H9 (cell line): ENCODE results near the gene PKP1. TPM values are rescaled to one million over a fixed set of nuclear protein-coding genes. Genes with fewer than 3 reads are reported as not detected.

Experiments
- DNase-seq: peaks from one replicate; pipeline ENCODE4 v3.0.0-alpha.2; 2017
- H2AFZ ChIP-seq: one replicate; pipeline ENCODE4 v1.6.1; 2013; ENCODE audit warnings: mild to moderate bottlenecking, low read length, control low read depth, moderate library complexity
- H2AK5ac ChIP-seq: 2 replicates; pipeline ENCODE4 v1.6.1; 2013; ENCODE audit warnings: low read length, control low read depth, mixed read lengths; ENCODE audit not compliant: insufficient read length
- H2BK120ac ChIP-seq: one replicate; pipeline ENCODE4 v1.6.1; 2013; ENCODE audit warnings: low read depth, mild to moderate bottlenecking, low read length, control low read depth, inconsistent platforms; ENCODE audit not compliant: poor library complexity, severe bottlenecking
- H2BK12ac ChIP-seq: 2 replicates; pipeline ENCODE4 v1.6.1; 2013; ENCODE audit warnings: low read length, control low read depth, mixed read lengths, low read depth; ENCODE audit not compliant: insufficient read length
- H2BK15ac ChIP-seq: 2 replicates; pipeline ENCODE4 v1.6.1; 2013; ENCODE audit warnings: low read depth, low read length, control low read depth
- H2BK20ac ChIP-seq: one replicate; pipeline ENCODE4 v1.6.1; 2013; ENCODE audit warnings: low read depth, mild to moderate bottlenecking, low read length, control low read depth, inconsistent platforms; ENCODE audit not compliant: poor library complexity, severe bottlenecking
- H2BK5ac ChIP-seq: 2 replicates; pipeline ENCODE4 v1.6.1; 2013; ENCODE audit warnings: low read length, control low read depth, mixed read lengths; ENCODE audit not compliant: insufficient read length
- H3K14ac ChIP-seq: 2 replicates; pipeline ENCODE4 v1.6.1; 2013; ENCODE audit warnings: low read length, control low read depth; ENCODE audit not compliant: insufficient read depth
- H3K18ac ChIP-seq: 2 replicates; pipeline ENCODE4 v1.6.1; 2013; ENCODE audit warnings: low read depth, mild to moderate bottlenecking, mixed read lengths, low read length, control low read depth; ENCODE audit not compliant: insufficient read length
- H3K23ac ChIP-seq: 2 replicates; pipeline ENCODE4 v1.6.1; 2013; ENCODE audit warnings: low read length, control low read depth, mixed read lengths, low read depth; ENCODE audit not compliant: insufficient read length
- H3K23me2 ChIP-seq: 2 replicates; pipeline ENCODE4 v1.6.1; 2013; ENCODE audit warnings: low read depth, mild to moderate bottlenecking, mixed read lengths, low read length, control low read depth; ENCODE audit not compliant: insufficient read length, poor library complexity, severe bottlenecking
- H3K27ac ChIP-seq: 2 replicates; pipeline ENCODE4 v1.5.1; 2013; ENCODE audit warnings: low read length, control low read depth, mixed read lengths, low read depth; ENCODE audit not compliant: insufficient read length
- H3K27me3 ChIP-seq: 2 replicates; pipeline ENCODE4 v1.6.1; 2013; ENCODE audit warnings: low read length, control low read depth, inconsistent platforms; ENCODE audit not compliant: insufficient read depth
- H3K4ac ChIP-seq: 2 replicates; pipeline ENCODE4 v1.6.1; 2013; ENCODE audit warnings: low read depth, mild to moderate bottlenecking, control low read depth, inconsistent platforms, low read length, moderate library complexity
- H3K4me1 ChIP-seq: 2 replicates; pipeline ENCODE4 v1.6.1; 2013; ENCODE audit warnings: low read length, control low read depth, inconsistent platforms; ENCODE audit not compliant: insufficient read depth
- H3K4me2 ChIP-seq: 2 replicates; pipeline ENCODE4 v1.6.1; 2013; ENCODE audit warnings: low read length, control low read depth, mixed read lengths; ENCODE audit not compliant: insufficient read length, insufficient read depth
- H3K56ac ChIP-seq: 2 replicates; pipeline ENCODE4 v1.6.1; 2013; ENCODE audit warnings: low read depth, mild to moderate bottlenecking, mixed read lengths, low read length, control low read depth; ENCODE audit not compliant: insufficient read length
- H3K79me1 ChIP-seq: 2 replicates; pipeline ENCODE4 v1.6.1; 2013; ENCODE audit warnings: low read depth, mild to moderate bottlenecking, moderate library complexity, low read length, control low read depth, inconsistent platforms; ENCODE audit not compliant: insufficient read depth, poor library complexity, severe bottlenecking
- H3K79me2 ChIP-seq: 2 replicates; pipeline ENCODE4 v1.6.1; 2013; ENCODE audit warnings: low read length, control low read depth, inconsistent platforms; ENCODE audit not compliant: insufficient read depth
- H3K9ac ChIP-seq: 2 replicates; pipeline ENCODE4 v1.6.1; 2013; ENCODE audit warnings: low read length, control low read depth, mixed read lengths; ENCODE audit not compliant: insufficient read length; ENCODE audit errors: extremely low read depth
- H3K9me3 ChIP-seq: one replicate; pipeline ENCODE4 v1.6.1; 2013; ENCODE audit warnings: low read depth, low read length, inconsistent platforms; ENCODE audit not compliant: control insufficient read depth
- H3T11ph ChIP-seq: one replicate; pipeline ENCODE4 v1.6.1; 2013; ENCODE audit warnings: mild to moderate bottlenecking, low read length, control low read depth, inconsistent platforms
- H4K20me1 ChIP-seq: one replicate; pipeline ENCODE4 v1.6.1; 2013; ENCODE audit not compliant: control insufficient read depth, insufficient read length, insufficient read depth
- H4K5ac ChIP-seq: 2 replicates; pipeline ENCODE4 v1.6.1; 2013; ENCODE audit warnings: low read depth, mild to moderate bottlenecking, mixed read lengths, low read length, control low read depth; ENCODE audit not compliant: insufficient read length
- H4K8ac ChIP-seq: replicated peaks from 2 replicates; pipeline ENCODE4 v1.6.1; 2013; ENCODE audit warnings: low read length, control low read depth, mixed read lengths, low read depth; ENCODE audit not compliant: insufficient read length
- H4K91ac ChIP-seq: 2 replicates; pipeline ENCODE4 v1.6.1; 2013; ENCODE audit warnings: low read depth, mild to moderate bottlenecking, moderate library complexity, mixed read lengths, low read length, control low read depth; ENCODE audit not compliant: insufficient read length
- H3K27ac Mint-ChIP-seq, 3 experiments: 2 replicates in 2 of 3; 3 replicates in 1 of 3; pipeline ENCODE4 v1.8.0; 2020 to 2021; ENCODE audit warnings: mixed read lengths in 3 of 3, mild to moderate bottlenecking in 1 of 3, moderate library complexity in 1 of 3
- H3K27me3 Mint-ChIP-seq: 2 replicates; pipeline ENCODE4 v1.8.0; 2021; ENCODE audit warnings: low read depth, mild to moderate bottlenecking, moderate library complexity, mixed read lengths
- H3K36me3 Mint-ChIP-seq, 3 experiments: 2 replicates in 2 of 3; 3 replicates in 1 of 3; pipeline ENCODE4 v1.8.0; 2020 to 2021; ENCODE audit warnings: low read depth in 3 of 3, mixed read lengths in 3 of 3; ENCODE audit not compliant: insufficient read depth in 1 of 3
- H3K4me1 Mint-ChIP-seq, 2 experiments: 2 replicates each; pipeline ENCODE4 v1.8.0; 2020; ENCODE audit warnings: mixed read lengths in 2 of 2
- H3K4me3 Mint-ChIP-seq, 2 experiments: 2 replicates in 1 of 2; 3 replicates in 1 of 2; pipeline ENCODE4 v1.8.0; 2020 to 2021; ENCODE audit warnings: mild to moderate bottlenecking in 2 of 2, mixed read lengths in 2 of 2, moderate library complexity in 1 of 2
- H3K9me3 Mint-ChIP-seq, 2 experiments: 2 replicates in 1 of 2; 3 replicates in 1 of 2; pipeline ENCODE4 v1.8.0; 2020; ENCODE audit warnings: mild to moderate bottlenecking in 2 of 2, mixed read lengths in 2 of 2, moderate library complexity in 1 of 2
- CTCF ChIP-seq: fragments of 200-600 bp; sonication (generic); conservative IDR thresholded peaks from 3 replicates; pipeline ENCODE4 v1.8.0; 2021; ENCODE audit warnings: antibody characterized with exemption, mild to moderate bottlenecking
- WGBS: extraction: QIAGEN DNeasy Blood & Tissue Kit; methylation state at CpG from one replicate; pipeline ENCODE4 v1.1.7; 2013; ENCODE audit warnings: missing lambda C conversion rate, low lambda C conversion rate, mixed read lengths; ENCODE audit not compliant: insufficient read length; ENCODE audit errors: extremely low coverage; 5-methylcytosine and 5-hydroxymethylcytosine counted together
- total RNA-seq: library from RNA; stranded (reverse); gene quantifications from 2 replicates; pipeline ENCODE4 v1.2.1, GENCODE V29; 2021

Gene PKP1
- total RNA-seq, 1 experiment from 2014 or later: 0.09 TPM

GRCh38 chr1:201329801-201330200 is 46.5 kb downstream of the PKP1 start:
- Mint-ChIP-seq H3K4me1 (peaks cover 0 to under 1% of the 10 kb centered on the region in 2 experiments; a peak in 1 of 4 replicates), H3K9me3 (no peaks in the 10 kb centered on the region), H3K27ac (no peak overlapping the region), H3K36me3 (no peaks in the 10 kb centered on the region), H3K4me3 (no peak overlapping the region), H3K27me3 (peaks cover 4% of the 10 kb centered on the region)
- H3K4ac ChIP-seq: no peak overlapping the region
- H2BK20ac ChIP-seq: no peak overlapping the region
- H3K23ac ChIP-seq: no peak overlapping the region
- H4K20me1 ChIP-seq: no peaks in the 10 kb centered on the region
- H3K27me3 ChIP-seq: no peaks in the 10 kb centered on the region
- H3T11ph ChIP-seq: no peak overlapping the region
- H3K9ac ChIP-seq: no peak overlapping the region
- H4K8ac ChIP-seq: no peak overlapping the region
- no peak overlapping the region for H3K56ac ChIP-seq
- no peak overlapping the region for H4K5ac ChIP-seq
- no peak overlapping the region for H4K91ac ChIP-seq
- no peak for DNase-seq
- no peak overlapping the region for H3K27ac ChIP-seq
- H3K23me2 ChIP-seq: no peaks in the 10 kb centered on the region
- no peak overlapping the region for H2AFZ ChIP-seq
- no peak overlapping the region for H3K18ac ChIP-seq
- TF ChIP-seq CTCF: no peak
- no peak overlapping the region for H3K14ac ChIP-seq
- no peak overlapping the region for H2AK5ac ChIP-seq
- H2BK5ac ChIP-seq: no peak overlapping the region
- WGBS: no CpG with 5 or more reads among the region's 4 CpGs
- H3K4me2 ChIP-seq: no peak overlapping the region
- no peak overlapping the region for H2BK15ac ChIP-seq
- H3K9me3 ChIP-seq: no peaks in the 10 kb centered on the region
- no peaks in the 10 kb centered on the region for H3K79me1 ChIP-seq
- H2BK120ac ChIP-seq: no peak overlapping the region
- H2BK12ac ChIP-seq: no peak overlapping the region
- H3K79me2 ChIP-seq: no peaks in the 10 kb centered on the region
- no peaks in the 10 kb centered on the region for H3K4me1 ChIP-seq
